Neuron (in vitro differentiated cells): ENCODE data around the gene ITGAL.
"Not testable (repeated sequence)": the region's sequence is repeated elsewhere in the genome, so short reads cannot be mapped to it uniquely, and the experiment has no call there.

ENCODE experiments used
- H2AFZ ChIP-seq: one replicate; pipeline ENCODE4 v1.6.1; 2013; ENCODE audit warnings: low read depth, mild to moderate bottlenecking, inconsistent platforms, low read length, moderate library complexity
- H3K27me3 ChIP-seq: one replicate; pipeline ENCODE4 v1.6.1; 2013; ENCODE audit warnings: low read length; ENCODE audit not compliant: insufficient read depth
- H3K36me3 ChIP-seq: one replicate; pipeline ENCODE4 v1.6.1; 2013; ENCODE audit warnings: low read length; ENCODE audit not compliant: insufficient read depth
- H3K4me1 ChIP-seq: one replicate; pipeline ENCODE4 v1.6.1; 2013; ENCODE audit warnings: low read length; ENCODE audit not compliant: insufficient read depth
- H3K4me3 ChIP-seq: 2 replicates; pipeline ENCODE4 v1.5.1; 2013; ENCODE audit warnings: mild to moderate bottlenecking, low read length, moderate library complexity
- H3K9me3 ChIP-seq: one replicate; pipeline ENCODE4 v1.6.1; 2013; ENCODE audit warnings: low read length

ITGAL gene

DNA sequence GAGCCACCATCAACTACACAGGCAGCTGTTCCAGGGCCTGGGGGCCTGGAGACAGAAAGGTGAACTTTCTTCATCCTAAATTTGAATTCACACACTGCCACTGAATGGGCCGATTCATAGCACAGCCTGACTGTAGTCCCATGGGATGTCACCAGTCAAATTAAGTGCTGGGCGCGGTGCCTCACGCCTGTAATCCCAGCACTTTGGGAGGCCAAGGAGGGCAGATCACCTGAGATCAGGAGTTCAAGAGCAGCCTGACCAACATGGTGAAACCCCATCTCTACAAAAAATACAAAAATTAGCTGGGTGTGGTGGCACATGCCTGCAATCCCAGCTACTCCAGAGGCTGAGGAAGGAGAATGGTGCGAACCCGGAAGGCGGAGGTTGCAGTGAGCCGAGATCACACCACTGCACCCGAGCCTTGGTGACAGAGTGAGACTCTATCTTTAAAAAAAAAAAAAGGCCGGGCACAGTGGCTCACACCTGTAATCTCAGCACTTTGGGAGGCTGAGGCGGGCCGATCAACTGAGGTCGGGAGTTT is 67.5 kb downstream of the ITGAL start:
- not testable (repeated sequence) for H2AFZ ChIP-seq, H3K4me3 ChIP-seq, H3K9me3 ChIP-seq, H3K27me3 ChIP-seq, H3K36me3 ChIP-seq
- peaks cover 28% of the 10 kb centered on the region for H3K4me1 ChIP-seq

DNA sequence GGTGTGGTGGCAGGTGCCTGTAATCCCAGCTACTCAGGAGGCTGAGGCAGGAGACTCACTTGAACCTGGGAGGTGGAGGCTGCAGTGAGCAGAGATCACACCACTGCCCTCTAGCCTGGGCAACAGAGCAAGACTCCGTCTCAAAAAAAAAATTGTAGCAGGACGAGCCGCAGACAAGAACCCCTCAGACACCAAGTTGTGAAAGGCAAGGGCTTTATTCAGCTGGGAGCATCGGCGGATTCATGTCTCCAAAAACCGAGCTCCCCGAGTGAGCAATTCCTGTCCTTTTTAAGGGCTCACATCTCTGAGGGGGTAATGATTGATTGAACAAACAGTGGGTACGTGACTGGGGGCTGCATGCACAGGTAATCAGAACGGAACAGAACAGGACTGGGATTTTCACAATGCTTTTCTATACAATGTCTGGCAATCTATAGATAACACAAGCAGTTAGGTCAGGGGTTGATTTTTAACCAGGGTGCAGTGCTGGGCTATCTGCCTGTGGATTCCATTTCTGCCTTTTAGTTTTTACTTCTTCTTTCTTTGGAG is 68.4 kb downstream of the ITGAL start:
- H3K27me3 ChIP-seq, H3K36me3 ChIP-seq, H2AFZ ChIP-seq, H3K4me3 ChIP-seq, H3K9me3 ChIP-seq: not testable (repeated sequence)
- peaks cover 23% of the 10 kb centered on the region for H3K4me1 ChIP-seq

DNA sequence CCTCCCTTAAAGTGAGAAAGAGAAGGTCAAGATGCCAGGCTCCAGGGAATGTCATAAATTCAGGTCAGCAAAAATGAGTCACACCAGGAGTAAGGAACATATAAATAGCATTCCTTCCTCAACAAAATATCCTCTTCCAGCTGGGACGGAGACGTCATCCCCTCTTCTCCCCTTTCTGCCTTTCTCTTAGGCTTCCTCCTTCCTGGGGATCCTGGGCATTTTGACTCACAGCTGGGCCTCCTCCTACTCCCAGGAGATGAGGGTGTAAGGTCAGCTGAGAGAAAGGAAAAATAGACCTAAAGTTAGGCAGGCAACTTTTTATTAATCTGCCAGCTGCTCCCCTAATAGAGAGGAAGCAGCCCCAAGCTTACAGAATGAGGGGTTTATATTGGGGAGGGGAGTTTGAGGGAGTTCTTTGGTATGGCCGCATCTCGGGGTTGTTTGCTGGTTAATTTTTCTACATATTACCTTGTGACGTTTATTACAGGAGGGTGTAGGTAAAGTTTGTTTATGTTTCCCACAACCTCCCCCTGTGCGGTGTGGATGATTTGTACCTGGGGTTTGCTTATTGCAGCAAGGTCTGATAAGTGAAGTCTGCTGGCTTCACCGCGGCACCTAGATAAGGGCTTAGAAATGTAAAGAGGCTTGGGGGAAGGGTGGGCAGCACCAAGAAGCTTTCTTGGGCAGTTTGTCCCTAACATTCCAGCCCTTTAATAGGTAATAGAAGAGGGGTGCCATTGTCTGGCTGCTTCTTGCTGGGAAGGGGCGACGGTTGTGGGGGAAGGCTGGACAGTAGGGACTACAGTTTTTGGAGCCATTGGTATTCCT is 69.2 kb downstream of the ITGAL start:
- no peaks in the 10 kb centered on the region for H3K36me3 ChIP-seq
- no peaks in the 10 kb centered on the region for H3K9me3 ChIP-seq
- no peak overlapping the region for H3K4me3 ChIP-seq
- H2AFZ ChIP-seq = peak overlapping the region; percentile 43
- peaks cover 23% of the 10 kb centered on the region for H3K4me1 ChIP-seq
- H3K27me3 ChIP-seq = no peaks in the 10 kb centered on the region

DNA sequence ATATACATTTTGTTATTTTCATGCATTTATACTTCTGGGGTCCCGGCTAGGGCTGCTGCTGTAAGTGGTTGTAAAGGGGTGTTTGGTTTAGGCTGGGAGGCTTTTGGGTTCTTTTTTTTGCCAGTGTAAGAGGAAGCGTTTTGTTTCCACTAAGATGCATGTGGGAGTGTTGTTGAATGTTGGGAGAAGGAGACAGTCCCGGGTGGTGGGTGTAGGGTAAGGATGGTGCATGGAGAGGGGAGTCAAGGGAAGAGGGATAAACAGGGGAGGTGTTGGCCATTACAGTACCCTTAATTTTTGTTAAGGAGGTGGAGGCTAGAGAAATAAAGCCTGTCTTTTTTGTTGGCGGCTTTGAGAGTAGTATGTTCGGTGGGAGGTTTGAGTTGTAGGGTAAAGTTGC is 70.5 kb downstream of the ITGAL start:
- H3K4me3 ChIP-seq = no peak overlapping the region
- no peaks in the 10 kb centered on the region for H3K27me3 ChIP-seq
- H3K4me1 ChIP-seq = peaks cover 23% of the 10 kb centered on the region

DNA sequence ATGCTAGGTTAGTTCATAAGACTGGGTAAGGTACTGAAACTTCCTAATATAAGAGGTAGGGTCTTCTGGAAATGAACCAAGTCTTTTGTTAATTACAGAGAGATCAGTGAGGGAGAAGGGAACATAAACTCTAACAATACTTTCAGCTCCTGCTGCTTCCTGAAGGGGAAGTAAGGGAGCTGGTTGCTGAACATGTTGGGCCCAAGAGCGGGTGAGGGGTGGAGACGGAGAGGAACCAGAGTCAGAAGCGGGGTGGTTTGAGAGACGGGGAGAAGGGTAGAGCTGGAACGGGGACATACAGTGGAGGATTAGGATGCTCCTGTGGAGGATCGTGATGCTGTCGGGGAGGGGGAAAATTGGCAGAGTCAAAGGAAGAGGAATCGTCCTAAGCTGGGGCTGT is 73.6 kb downstream of the ITGAL start:
- H2AFZ ChIP-seq = no peak overlapping the region
- H3K36me3 ChIP-seq = no peaks in the 10 kb centered on the region
- no peak overlapping the region for H3K4me3 ChIP-seq
- no peaks in the 10 kb centered on the region for H3K9me3 ChIP-seq
- H3K27me3 ChIP-seq = no peaks in the 10 kb centered on the region
- peaks cover 20% of the 10 kb centered on the region for H3K4me1 ChIP-seq

More for the DNA sequence above, 70.5 kb downstream of the ITGAL start:
- Histone ChIP-seq H2AFZ (no peak overlapping the region), H3K9me3 (no peaks in the 10 kb centered on the region), H3K36me3 (no peaks in the 10 kb centered on the region)

DNA sequence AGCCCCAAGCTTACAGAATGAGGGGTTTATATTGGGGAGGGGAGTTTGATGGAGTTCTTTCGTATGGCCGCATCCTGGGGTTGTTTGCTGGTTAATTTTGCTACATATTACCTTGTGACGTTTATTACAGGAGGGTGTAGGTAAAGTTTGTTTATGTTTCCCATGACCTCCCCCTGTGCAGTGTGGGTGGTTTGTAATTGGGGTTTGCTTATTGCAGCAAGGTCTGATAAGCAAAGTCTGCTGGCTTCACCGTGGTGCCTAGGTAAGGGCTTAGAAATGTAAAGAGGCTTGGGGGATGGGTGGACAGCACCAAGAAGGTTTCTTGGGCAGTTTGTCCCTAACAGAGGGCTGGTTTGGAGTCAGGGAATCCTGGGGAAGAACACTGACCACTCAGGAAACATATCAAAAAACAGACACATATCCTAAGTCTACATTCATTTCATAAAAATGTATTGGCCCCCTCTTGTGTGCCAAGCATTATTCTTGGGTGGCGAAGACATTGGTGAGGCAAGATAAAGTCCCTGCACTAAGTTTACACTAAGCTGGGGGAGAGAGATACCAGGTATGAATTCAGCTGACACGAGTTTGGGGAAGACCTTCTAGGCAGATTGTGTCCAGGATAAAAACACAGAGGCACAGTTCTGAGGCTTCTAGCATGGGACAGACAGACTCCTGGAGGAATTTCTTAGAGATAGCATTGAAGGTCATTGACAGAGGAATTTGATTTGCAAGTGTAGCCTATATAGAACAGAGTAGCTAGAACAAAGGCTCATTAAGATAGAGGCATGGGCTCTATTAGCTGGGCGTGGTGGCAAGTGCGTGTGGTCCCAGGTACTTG is 76.1 kb downstream of the ITGAL start:
- Histone ChIP-seq H3K9me3 (peaks cover 3% of the 10 kb centered on the region), H3K27me3 (no peaks in the 10 kb centered on the region), H2AFZ (no peak overlapping the region), H3K4me1 (peaks cover 9% of the 10 kb centered on the region), H3K4me3 (no peak overlapping the region), H3K36me3 (peaks cover 4% of the 10 kb centered on the region)

DNA sequence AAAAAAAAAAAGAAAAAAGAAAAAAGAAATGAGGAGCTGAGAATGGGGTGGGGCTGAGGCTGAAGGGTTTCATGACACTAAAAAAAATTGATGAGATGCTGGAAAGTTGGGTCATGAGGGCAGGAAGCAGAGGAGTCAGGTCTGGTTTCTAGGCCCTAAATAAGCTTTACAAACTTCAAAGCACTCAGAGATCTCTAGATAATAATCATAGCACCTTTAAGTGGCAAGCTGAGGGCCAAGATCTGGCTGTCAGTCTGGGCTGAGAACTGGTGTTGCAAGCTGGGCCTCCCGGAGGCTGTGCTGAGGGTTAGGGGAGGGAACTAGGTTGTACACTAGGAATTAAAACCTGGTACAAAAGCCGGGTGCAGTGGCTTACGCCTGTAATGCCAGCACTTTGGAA is 79.2 kb downstream of the ITGAL start:
- Histone ChIP-seq H3K4me3 (no peak overlapping the region), H3K36me3 (peaks cover 28% of the 10 kb centered on the region)

DNA sequence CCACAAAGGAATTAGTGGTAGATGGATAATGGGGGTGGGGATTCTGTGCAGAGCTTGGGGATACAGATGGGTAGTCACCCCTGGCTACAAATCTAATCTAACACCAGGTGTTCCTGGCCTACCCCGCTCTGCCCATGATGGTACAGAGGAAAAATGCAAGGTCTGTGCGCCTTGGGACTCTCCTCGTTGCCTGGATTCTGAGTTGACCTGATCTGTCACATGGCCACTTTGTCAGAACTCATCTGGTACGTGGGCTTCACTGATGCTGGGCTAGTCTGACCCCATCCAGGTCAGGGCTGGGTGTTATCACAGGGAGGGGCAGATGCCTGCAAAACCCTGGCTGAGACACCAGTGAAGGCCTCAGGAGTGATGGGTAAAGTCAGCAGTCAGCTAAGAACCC is 80.4 kb downstream of the ITGAL start:
- peaks cover 28% of the 10 kb centered on the region for H3K36me3 ChIP-seq
- H3K27me3 ChIP-seq = no peaks in the 10 kb centered on the region
- no peak overlapping the region for H3K4me3 ChIP-seq
- H3K4me1 ChIP-seq = peaks cover 7% of the 10 kb centered on the region
- H3K9me3 ChIP-seq = peaks cover 3% of the 10 kb centered on the region
- H2AFZ ChIP-seq = no peak overlapping the region

More for the DNA sequence above, 79.2 kb downstream of the ITGAL start:
- Histone ChIP-seq H2AFZ (no peak overlapping the region), H3K27me3 (no peaks in the 10 kb centered on the region), H3K9me3 (peaks cover 3% of the 10 kb centered on the region), H3K4me1 (no peaks in the 10 kb centered on the region)

DNA sequence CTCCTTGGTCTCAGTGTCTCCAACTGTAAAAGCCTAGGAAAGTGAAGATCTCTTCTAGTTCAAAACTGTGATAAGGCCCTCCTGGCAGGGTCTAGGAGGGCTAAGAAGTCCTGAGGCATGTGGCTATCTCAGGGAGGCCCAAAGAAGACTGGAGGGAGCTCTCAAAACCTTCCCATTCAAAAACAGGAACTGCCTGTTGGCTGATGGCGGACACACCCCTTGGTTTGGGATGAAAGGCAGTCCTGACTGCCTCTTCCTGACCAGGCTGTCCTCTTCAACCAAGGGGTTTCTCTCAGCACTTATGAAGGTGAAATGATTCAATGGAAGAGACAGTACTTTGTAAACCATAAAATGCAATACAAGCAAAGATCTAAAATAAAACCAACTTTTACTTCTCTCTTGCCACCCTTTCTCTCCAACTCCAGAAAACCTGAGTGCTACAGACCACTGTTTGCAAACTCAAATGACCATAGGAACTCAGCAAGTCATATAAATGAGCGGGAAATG is 80.9 kb downstream of the ITGAL start:
- H3K36me3 ChIP-seq = peaks cover 28% of the 10 kb centered on the region
- no peak overlapping the region for H3K4me3 ChIP-seq
- H3K27me3 ChIP-seq = no peaks in the 10 kb centered on the region
- H2AFZ ChIP-seq = no peak overlapping the region
- H3K4me1 ChIP-seq = peaks cover 7% of the 10 kb centered on the region
- peaks cover 3% of the 10 kb centered on the region for H3K9me3 ChIP-seq

DNA sequence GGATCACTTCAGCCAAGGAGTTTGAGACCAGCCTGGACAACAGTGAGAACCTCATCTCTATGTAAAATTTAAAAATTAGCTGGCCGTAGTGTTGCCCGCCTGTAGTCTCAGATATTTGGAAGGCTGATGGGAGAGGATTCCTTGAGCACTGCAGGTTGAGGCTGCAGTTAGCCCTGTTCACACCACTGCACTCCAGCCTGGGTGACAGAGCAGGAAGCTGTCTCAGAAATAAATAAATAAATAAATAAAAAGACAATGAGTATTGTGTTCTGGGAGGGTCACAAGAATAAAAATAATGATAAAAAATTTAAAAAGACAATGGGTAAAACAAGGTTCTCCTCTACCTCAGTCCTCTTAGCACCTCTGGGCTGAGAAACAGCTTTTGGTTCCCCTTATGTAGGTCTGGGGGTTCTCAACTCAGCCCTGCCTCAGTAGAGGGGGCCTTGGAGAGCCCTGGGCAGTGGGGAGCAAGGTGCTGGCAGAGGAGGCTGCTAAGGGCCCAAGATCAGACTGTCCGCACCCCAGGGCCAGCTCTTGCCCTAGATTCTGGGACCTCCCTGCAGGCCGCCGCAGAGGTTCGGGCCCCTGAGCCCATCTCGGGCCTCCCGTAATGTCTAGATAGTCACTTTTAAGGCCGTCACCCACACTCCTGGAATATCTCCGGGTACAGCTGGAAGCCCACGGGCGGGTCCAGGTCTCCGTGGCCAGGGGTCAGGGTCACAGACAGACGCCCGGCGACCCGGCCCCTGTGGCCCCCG is 82.2 kb downstream of the ITGAL start:
- Histone ChIP-seq H3K36me3 (peaks cover 28% of the 10 kb centered on the region), H3K4me1 (peaks cover 12% of the 10 kb centered on the region), H3K9me3 (peaks cover 3% of the 10 kb centered on the region), H2AFZ (no peak overlapping the region), H3K27me3 (no peaks in the 10 kb centered on the region), H3K4me3 (no peak overlapping the region)

DNA sequence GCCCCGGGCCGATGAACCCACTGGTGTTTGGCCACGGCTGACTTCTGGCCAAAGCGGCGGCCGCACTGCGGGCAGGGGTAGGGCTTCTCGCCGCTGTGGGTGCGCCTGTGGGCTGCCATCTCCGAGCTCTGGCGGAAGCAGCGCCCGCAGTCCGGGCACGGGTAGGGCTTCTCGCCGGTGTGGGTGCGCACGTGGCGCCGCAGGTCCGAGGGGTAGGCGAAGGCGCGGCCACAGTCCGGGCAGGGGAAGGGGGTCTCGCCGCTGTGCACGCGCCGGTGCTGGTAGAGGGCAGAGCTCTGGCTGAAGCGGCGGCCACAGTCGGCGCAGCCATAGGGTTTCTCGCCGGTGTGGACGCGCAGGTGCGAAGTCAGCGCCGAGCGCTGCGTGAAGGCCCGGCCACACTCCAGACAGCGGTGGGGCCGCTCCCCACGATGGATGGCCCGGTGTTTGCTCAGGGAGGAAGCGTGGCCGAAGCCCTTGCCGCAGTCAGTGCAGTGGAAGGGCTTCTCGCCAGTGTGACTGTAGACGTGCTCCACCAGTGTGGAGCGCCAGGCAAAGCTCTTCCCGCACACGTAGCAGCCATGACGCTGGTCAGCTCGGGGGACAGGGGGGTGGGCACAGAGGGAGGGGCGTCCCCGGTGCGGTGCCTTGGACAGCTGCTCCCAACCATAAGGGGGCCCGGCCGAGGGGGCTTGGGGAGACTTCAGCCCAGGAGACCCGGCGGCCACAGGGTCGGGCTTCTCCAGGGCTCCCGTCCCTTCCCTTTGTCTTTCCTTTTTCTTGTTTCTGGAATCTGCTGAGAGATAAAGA is 83.0 kb downstream of the ITGAL start:
- Histone ChIP-seq H3K4me3 (no peak overlapping the region), H3K36me3 (peaks cover 28% of the 10 kb centered on the region), H3K4me1 (peaks cover 12% of the 10 kb centered on the region), H3K9me3 (peaks cover 3% of the 10 kb centered on the region), H2AFZ (no peak overlapping the region), H3K27me3 (no peaks in the 10 kb centered on the region)

DNA sequence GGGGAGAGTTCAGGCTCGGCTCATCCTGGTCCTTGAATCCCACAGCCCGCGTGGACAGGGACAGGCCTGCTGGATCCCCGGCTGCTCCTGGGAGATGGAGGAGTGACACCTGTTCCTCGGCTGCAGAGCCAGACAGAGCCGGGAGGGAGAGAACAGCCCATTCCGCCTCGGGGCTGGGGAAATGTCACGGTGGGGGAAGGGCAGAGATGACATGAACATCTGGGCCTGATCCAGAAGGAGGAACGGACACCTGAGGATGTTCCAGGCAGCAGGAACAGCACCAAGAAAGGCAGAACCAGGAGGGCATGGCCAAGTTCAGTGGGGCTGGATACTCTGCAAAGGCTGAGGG is 83.6 kb downstream of the ITGAL start:
- no peaks in the 10 kb centered on the region for H3K27me3 ChIP-seq
- H3K4me1 ChIP-seq = peaks cover 12% of the 10 kb centered on the region
- peaks cover 28% of the 10 kb centered on the region for H3K36me3 ChIP-seq
- H2AFZ ChIP-seq = no peak overlapping the region
- peaks cover 3% of the 10 kb centered on the region for H3K9me3 ChIP-seq
- no peak overlapping the region for H3K4me3 ChIP-seq
